GM12801 (cell line): ENCODE data around the gene NFE2L2.

Experiments
- CTCF ChIP-seq: IDR thresholded peaks from one replicate; pipeline ENCODE4 v1.5.1; 2011; ENCODE audit warnings: control low read depth; ENCODE audit not compliant: insufficient read length; ENCODE audit errors: extremely low read depth

The NFE2L2 gene

GRCh38 chr2:177275040-177275742 lies 10.7 kb upstream of the NFE2L2 start:
- TF ChIP-seq CTCF: no peak

- TF ChIP-seq CTCF: no peak
Observed at GRCh38 chr2:177273408-177273807, 8.9 kb upstream of the NFE2L2 start.

- TF ChIP-seq CTCF: no peak
Observed at GRCh38 chr2:177272765-177273164, 8.2 kb upstream of the NFE2L2 start.

- no peak for TF ChIP-seq CTCF
Observed at GRCh38 chr2:177271981-177272666, 7.6 kb upstream of the NFE2L2 start.

GRCh38 chr2:177270531-177270930 lies 6.0 kb upstream of the NFE2L2 start:
- no peak for TF ChIP-seq CTCF

GRCh38 chr2:177268901-177269300 lies 4.4 kb upstream of the NFE2L2 start:
- TF ChIP-seq CTCF: no peak

GRCh38 chr2:177268187-177268871 lies 3.8 kb upstream of the NFE2L2 start:
- no peak for TF ChIP-seq CTCF
